HUDEP-2 (cell line): ENCODE measurements around the gene EXTL2.
"Not testable (repeated sequence)": the region's sequence is repeated elsewhere in the genome, so short reads cannot be mapped to it uniquely, and the experiment has no call there.

Source experiments
- DNase-seq, 76 experiments: peaks; one replicate each; lab custom pipeline; 2025; ENCODE audit not compliant: unreplicated experiment in 76 of 76; lab: John Stamatoyannopoulos, UW

EXTL2 gene

GRCh38 chr1:100904528-100904927 is 9.9 kb upstream of the EXTL2 start:
- no peak for DNase-seq

DNA sequence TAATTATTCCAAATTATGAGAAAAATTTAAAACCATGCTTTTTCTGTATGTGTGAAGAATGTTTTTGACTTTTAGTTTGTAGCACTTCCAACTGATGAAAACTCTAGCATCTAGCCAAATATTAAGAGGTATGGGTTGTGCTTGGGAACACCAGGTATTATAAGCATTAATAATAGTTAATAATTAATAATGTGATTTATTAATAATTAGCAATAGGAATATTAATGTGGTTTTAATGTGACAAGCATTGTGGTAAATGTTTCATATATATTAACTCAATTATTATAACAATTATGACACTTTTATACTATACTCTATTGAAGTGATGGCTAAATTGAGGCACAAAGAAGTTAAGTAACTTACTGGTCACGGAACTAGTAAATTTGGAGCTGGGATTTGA is 9.1 kb upstream of the EXTL2 start:
- no peak for DNase-seq

- DNase-seq, result no peak
Observed at GRCh38 chr1:100902365-100902764, 7.7 kb upstream of the EXTL2 start.

GRCh38 chr1:100896481-100896982 is 1.9 kb upstream of the EXTL2 start:
- peak in 53 of 76 experiments; percentile 2 to 57 (median 22) for DNase-seq

DNA sequence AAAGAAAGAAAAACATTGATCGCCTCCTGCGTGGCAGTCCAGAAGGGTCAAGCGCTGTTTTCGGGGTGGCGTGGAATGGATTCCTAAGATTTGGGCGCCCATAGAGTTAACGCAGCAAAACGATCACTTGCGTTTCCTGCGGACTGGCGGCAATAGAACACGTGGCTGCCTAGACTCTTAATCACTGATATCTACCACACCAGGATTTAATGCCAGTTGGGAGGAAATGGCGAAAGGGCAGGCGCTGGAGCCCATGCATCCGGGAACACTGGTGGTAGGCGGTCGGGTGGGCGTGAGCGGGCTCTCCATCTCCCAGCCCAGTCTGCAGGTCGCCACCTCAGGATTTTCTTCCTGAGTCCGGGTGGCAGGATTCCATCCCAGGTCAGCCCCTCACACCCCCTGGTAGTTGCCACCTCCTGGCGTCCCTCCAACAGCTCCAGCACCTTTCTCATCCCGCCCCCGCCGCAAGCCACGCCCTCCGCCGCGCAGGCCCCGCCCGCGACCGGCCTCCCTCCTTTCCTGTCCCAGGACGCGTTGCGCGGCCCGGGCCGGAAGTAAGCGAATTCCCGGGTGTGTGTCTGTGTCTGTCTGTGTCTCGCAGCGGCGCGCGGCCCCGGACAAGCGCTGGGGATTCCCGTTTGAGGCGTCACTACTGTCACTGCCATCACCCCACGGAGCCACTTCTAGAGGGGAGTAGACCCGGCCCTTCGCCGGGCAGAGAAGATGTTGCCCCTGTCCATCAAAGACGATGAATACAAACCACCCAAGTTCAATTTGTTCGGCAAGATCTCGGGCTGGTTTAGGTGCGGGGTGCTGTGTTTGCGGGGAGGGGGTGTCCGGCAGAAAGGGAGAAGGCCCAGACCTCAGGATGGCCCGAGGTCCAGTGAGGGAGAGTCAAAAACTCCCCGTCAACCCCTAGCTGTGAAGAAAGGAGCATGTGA is 1.2 kb upstream of the EXTL2 start, which contains the start of gene SLC30A7:
SLC30A7 (plus strand) TSS at position 551 of the 941 bp plus-strand sequence; CDS start at position 724, 173 bp downstream.
- DNase-seq, result peak in 75 of 76 experiments; percentile 33 to 97 (median 90)

DNA sequence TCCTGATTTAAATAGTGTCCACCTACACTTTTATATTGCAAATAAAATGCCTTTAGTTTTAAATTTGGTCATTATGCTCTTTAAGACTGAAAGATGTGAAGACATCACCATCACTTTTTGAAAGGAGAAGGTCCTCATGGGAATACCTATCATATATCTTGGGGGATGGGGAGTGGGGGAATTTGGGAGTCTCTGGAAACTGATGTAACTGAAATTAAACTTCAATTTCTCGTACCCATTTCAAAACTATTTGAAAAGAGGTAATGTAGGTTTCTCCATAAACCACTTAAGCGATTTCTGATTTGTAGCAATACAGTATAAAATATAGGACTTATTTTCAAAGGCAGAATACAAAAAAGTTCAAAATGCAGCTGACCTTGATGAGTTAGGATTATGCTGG is 924 bp downstream of the EXTL2 start:
- no peak for DNase-seq

DNA sequence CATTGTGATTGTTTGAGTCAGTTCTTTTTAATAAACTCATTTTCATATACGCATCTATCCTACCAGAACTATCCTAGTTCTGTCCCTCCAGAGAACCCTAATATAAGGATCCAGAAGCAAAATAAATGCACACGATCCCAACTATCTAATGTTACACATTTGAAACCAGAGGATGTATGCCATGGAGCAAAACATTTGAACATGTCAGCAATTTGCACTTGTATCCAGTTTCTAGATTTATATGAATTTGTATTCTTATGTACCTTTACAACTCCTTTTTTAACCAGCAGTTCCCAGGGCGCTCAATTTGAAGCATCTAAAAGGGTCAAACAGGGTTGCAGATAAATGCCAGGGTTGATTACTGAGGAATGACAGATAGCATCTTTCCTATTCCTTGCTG is 2.1 kb downstream of the EXTL2 start:
- DNase-seq, result no peak

- DNase-seq, result no peak
Observed at GRCh38 chr1:100891380-100891779, 3.3 kb downstream of the EXTL2 start.

GRCh38 chr1:100889869-100890482 is 4.7 kb downstream of the EXTL2 start:
- DNase-seq, result not testable (repeated sequence)

GRCh38 chr1:100889007-100889406 is 5.6 kb downstream of the EXTL2 start:
- DNase-seq, result not testable (repeated sequence)

DNA sequence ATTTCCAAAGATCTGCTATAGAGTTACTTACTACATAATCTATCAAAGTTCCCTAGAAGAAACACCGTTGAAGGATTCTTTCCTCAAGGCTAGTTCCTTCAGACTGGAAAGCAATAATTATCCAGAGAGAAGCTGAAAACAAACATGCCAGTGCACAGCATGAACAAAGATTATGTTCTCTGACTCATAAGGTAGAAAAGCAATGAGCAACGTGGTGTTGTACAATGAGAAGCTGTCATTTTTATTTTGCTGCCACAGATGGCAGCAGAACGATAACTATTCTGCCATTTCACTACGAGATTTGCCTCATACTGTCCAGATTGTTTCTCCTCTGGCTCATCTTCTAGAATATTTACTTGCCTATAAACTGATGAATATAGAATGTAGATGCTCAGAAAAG is 10.7 kb downstream of the EXTL2 start:
- DNase-seq, result peak in 2 of 76 experiments; percentile 3 to 9

DNA sequence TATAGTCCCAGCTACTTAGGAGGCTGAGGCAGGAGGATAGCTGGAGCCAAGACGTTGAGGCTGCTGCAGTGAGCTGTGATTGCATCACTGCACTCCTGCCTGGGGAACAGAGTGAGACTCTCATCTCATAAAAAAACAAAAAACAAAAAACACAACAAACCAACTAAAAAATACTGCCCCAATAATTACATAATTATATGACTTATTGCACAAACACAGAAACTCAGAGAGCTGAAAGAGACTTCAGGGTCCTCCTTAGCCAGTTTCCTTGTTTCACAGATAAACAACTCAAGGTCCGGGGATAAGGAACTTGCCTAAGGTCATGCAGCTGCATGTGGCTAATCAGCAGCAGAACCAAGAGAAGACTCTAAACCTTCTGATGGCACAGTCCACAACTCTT is 11.9 kb downstream of the EXTL2 start:
- DNase-seq, result no peak

GRCh38 chr1:100881687-100882086 is 13.0 kb downstream of the EXTL2 start:
- no peak for DNase-seq

DNA sequence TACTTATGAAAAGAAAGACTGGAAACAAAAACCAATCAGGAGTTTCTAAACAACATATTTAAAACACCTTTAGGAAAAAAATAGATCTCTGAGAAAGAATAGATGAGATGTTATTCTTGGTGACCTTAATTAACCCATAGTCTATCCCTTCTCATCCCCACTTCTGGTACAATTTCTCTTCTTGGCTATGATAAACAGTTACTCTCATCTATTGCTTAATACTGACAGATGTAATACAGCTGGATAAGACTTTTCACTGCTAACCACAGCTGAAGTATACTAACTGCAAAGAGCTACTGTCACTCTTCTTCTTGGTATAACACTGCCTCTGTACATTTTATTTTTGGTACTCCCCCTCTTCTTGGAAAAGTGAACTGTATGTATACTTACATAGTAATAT is 15.2 kb downstream of the EXTL2 start:
- no peak for DNase-seq

- no peak for DNase-seq
Observed at GRCh38 chr1:100876291-100876690, 18.4 kb downstream of the EXTL2 start.

DNA sequence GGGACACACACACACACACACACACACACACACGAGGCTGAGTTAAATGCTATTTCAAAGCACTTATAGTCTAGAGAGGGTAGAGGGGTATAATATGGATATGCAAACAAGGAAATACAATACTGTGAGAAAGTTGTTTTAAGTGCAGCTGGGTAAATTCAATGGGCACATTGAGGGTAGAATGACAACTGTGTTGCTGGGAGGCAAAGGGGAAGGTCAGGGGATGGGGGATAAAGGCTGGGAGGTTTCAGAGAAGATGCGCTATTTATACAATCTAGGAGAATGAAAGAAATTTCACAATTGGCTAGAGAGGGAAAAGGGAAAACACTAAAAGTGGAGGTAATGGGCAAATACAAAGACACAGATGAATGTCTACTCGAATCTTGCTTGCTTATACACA is 19.4 kb downstream of the EXTL2 start:
- DNase-seq, result no peak

GRCh38 chr1:100874433-100874832 is 20.2 kb downstream of the EXTL2 start:
- no peak for DNase-seq

DNA sequence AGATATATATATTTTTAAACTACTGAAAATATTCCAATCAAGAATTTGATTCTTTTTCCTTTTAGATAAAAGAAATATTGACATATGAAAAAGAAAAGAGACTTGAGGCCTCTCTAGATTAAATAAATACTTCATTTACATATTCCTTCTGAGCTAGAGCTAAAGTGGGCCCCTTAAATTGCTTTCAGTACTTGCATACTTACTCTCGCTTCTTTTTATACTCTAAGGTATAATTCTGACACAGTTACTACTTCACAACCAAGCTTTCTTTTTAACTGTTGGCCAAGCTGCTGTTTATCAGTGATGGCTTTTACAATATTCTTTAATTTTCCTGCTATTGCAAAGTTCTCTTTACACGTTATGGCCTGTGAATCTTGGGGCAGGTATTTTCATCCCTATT is 24.6 kb downstream of the EXTL2 start:
- DNase-seq, result no peak

- peak in 14 of 76 experiments; percentile 1 to 28 (median 12) for DNase-seq
Observed at GRCh38 chr1:100868364-100868995, 26.2 kb downstream of the EXTL2 start.

DNA sequence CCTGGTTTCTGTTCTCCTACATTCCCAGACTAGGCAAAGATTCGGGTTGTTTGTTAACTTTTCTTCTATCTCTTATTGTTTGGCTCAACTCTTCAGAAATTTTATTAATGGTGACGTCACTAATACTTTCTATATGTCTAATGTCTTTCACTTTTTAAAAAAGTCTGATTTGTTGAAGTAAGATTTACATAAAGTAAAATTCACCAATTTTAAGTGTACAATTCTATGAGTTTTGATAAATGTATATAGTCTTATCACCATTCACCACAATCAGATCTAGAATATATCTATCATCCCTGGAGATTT is 27.8 kb downstream of the EXTL2 start:
- no peak for DNase-seq
